ENCODE measurements around the gene GPR183. TPM values are rescaled to one million over a fixed set of nuclear protein-coding genes. Genes with fewer than 3 reads are reported as not detected.

The GPR183 gene
- total RNA-seq, 1 experiment from 2014 or later: 0.15 TPM

DNA sequence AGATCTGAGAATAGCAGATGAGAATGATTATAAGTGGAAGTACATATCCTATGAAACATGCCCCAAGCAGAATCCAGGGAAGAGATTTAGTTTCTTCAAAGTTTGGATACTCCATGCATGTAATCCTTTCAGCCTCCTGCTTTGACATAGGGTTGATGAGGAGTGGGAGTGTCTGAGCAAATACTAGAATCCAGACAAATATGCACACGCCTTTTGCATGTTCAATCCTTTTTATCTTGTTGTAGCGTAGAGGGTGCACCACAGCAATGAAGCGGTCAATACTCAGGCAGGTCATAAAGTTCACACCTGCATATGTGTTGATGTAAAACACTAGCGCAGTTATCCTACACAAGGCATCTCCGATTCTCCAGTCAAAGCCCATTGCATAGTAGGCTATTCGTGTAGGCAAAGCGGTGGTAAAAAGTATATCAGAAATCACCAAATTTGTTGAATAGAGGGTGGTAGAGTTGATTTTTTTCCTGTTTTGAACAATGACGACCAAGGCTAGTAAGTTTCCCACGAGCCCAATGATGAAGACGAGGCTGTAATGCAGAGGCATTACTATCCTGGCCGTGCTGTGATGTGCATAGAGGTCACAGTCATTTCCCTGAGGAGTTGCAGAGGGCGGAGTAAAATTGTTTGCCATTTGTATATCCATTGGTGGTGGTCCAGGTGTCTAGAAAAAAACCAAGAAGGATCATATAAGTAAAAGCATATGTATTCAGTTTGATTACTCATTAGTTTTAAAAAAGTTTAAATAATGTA is 11.5 kb downstream of the GPR183 start:
- DNase-seq (ENCODE audit: low read depth, low spot score) (no peak), ATAC-seq (no peak)
- in situ Hi-C loops (cut with HindIII; ENCODE audit: low pct_unique_long_range_greater_than_20kb, low sequenced_read_pairs) (no loop called here), intact Hi-C loops (cut with micrococcal nuclease; ENCODE audit: unreplicated experiment) (no loop called here)
- POLR2A ChIA-PET: no interaction called here
- CTCF ChIA-PET: no interaction called here
- no peaks in the 10 kb centered on the region for H3K36me3 ChIP-seq (ENCODE audit: control insufficient read depth, insufficient read depth, low read length)
- H3K4me1 ChIP-seq (ENCODE audit: control insufficient read depth, insufficient read depth, low read length): no peaks in the 10 kb centered on the region
- H3K4me3 ChIP-seq (ENCODE audit: low read depth in 2 of 2, low read length in 2 of 2): no peak overlapping the region
- no peak overlapping the region for H3K27ac ChIP-seq (ENCODE audit: low read length)
- TF ChIP-seq POLR2AphosphoS5 (IDR thresholded peaks at IDR 0.05; ENCODE audit: low read depth, low read length): no peak
- no peak for TF ChIP-seq SIN3A (IDR thresholded peaks at IDR 0.05; ENCODE audit: borderline replicate concordance, insufficient read depth, low read depth, low read length)
- TF ChIP-seq, protein P1, sequence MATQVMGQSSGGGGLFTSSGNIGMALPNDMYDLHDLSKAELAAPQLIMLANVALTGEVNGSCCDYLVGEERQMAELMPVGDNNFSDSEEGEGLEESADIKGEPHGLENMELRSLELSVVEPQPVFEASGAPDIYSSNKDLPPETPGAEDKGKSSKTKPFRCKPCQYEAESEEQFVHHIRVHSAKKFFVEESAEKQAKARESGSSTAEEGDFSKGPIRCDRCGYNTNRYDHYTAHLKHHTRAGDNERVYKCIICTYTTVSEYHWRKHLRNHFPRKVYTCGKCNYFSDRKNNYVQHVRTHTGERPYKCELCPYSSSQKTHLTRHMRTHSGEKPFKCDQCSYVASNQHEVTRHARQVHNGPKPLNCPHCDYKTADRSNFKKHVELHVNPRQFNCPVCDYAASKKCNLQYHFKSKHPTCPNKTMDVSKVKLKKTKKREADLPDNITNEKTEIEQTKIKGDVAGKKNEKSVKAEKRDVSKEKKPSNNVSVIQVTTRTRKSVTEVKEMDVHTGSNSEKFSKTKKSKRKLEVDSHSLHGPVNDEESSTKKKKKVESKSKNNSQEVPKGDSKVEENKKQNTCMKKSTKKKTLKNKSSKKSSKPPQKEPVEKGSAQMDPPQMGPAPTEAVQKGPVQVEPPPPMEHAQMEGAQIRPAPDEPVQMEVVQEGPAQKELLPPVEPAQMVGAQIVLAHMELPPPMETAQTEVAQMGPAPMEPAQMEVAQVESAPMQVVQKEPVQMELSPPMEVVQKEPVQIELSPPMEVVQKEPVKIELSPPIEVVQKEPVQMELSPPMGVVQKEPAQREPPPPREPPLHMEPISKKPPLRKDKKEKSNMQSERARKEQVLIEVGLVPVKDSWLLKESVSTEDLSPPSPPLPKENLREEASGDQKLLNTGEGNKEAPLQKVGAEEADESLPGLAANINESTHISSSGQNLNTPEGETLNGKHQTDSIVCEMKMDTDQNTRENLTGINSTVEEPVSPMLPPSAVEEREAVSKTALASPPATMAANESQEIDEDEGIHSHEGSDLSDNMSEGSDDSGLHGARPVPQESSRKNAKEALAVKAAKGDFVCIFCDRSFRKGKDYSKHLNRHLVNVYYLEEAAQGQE (IDR thresholded peaks at IDR 0.05; ENCODE audit: insufficient read depth in 1 of 2, low read depth in 2 of 2, low read length in 1 of 2): no peak
- TF ChIP-seq, protein P2, sequence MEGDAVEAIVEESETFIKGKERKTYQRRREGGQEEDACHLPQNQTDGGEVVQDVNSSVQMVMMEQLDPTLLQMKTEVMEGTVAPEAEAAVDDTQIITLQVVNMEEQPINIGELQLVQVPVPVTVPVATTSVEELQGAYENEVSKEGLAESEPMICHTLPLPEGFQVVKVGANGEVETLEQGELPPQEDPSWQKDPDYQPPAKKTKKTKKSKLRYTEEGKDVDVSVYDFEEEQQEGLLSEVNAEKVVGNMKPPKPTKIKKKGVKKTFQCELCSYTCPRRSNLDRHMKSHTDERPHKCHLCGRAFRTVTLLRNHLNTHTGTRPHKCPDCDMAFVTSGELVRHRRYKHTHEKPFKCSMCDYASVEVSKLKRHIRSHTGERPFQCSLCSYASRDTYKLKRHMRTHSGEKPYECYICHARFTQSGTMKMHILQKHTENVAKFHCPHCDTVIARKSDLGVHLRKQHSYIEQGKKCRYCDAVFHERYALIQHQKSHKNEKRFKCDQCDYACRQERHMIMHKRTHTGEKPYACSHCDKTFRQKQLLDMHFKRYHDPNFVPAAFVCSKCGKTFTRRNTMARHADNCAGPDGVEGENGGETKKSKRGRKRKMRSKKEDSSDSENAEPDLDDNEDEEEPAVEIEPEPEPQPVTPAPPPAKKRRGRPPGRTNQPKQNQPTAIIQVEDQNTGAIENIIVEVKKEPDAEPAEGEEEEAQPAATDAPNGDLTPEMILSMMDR (IDR thresholded peaks at IDR 0.05): no peak
- TF ChIP-seq TCF7L2 (IDR thresholded peaks at IDR 0.05; ENCODE audit: low read depth, low read length): no peak
- H3K27me3 ChIP-seq (ENCODE audit: control insufficient read depth, insufficient read depth, low read length): no peaks in the 10 kb centered on the region
- no peaks in the 10 kb centered on the region for H3K9me3 ChIP-seq (ENCODE audit: control insufficient read depth, insufficient read depth, low read depth, low read length)
- BruUV-seq (replicated peaks): no TSS peak

DNA sequence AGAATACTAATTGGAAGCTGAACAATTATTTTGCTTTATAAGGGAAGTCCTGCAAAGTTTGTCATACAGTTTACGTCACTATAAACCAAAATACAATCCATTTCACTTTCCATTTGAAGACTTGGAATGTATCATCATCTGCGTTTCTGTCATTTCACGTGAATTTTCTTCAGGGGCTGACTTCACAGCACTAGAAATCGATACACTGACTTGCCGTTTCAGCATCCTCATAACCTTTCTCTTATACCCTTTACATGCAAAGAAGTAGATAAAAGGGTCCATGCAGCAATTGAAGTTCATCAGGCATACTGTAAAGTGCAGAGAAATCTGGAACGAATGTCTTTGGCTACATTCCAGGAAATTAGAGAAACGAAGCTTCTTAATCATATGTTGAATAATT is 12.2 kb downstream of the GPR183 start:
- in situ Hi-C loops (cut with HindIII; ENCODE audit: low pct_unique_long_range_greater_than_20kb, low sequenced_read_pairs) (no loop called here), intact Hi-C loops (cut with micrococcal nuclease; ENCODE audit: unreplicated experiment) (no loop called here)
- no peak overlapping the region for H3K27ac ChIP-seq (ENCODE audit: low read length)
- no peak for DNase-seq (ENCODE audit: low read depth, low spot score)
- no peak for TF ChIP-seq POLR2AphosphoS5 (IDR thresholded peaks at IDR 0.05; ENCODE audit: low read depth, low read length)
- H3K36me3 ChIP-seq (ENCODE audit: control insufficient read depth, insufficient read depth, low read length): no peaks in the 10 kb centered on the region
- H3K9me3 ChIP-seq (ENCODE audit: control insufficient read depth, insufficient read depth, low read depth, low read length): no peaks in the 10 kb centered on the region
- no TSS peak for BruUV-seq (replicated peaks)
- H3K4me3 ChIP-seq (ENCODE audit: low read depth in 2 of 2, low read length in 2 of 2): no peak overlapping the region
- no peak for ATAC-seq
- H3K27me3 ChIP-seq (ENCODE audit: control insufficient read depth, insufficient read depth, low read length): no peaks in the 10 kb centered on the region
- H3K4me1 ChIP-seq (ENCODE audit: control insufficient read depth, insufficient read depth, low read length): no peaks in the 10 kb centered on the region
- CTCF ChIA-PET: no interaction called here
- POLR2A ChIA-PET: no interaction called here

DNA sequence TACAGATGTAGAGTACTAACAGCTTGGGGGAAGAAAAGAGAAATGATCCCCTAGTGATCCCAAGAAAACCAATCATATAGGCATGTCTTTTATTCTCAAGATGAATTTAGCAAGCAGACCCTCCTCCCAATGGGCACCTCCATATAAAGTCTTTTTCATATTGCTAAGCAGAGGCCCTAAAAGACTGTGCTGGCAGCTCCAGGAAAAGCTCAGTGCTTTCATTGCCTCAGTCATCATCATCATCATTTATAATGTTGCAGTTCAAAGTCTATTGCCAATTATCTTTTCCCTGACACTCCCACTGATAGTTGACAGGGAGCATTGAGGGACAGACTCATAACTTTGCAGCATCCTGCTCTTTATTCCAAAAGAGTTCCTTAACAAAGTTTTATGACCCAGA is 13.0 kb downstream of the GPR183 start:
- TF ChIP-seq POLR2AphosphoS5 (IDR thresholded peaks at IDR 0.05; ENCODE audit: low read depth, low read length) (no peak), SIN3A (IDR thresholded peaks at IDR 0.05; ENCODE audit: borderline replicate concordance, insufficient read depth, low read depth, low read length) (no peak), TCF7L2 (IDR thresholded peaks at IDR 0.05; ENCODE audit: low read depth, low read length) (no peak)
- TF ChIP-seq, protein P2 (IDR thresholded peaks at IDR 0.05): no peak
- TF ChIP-seq, protein P1 (IDR thresholded peaks at IDR 0.05; ENCODE audit: insufficient read depth in 1 of 2, low read depth in 2 of 2, low read length in 1 of 2): no peak
- no peaks in the 10 kb centered on the region for H3K36me3 ChIP-seq (ENCODE audit: control insufficient read depth, insufficient read depth, low read length)
- DNase-seq (ENCODE audit: low read depth, low spot score) (no peak), ATAC-seq (no peak)
- in situ Hi-C loops (cut with HindIII; ENCODE audit: low pct_unique_long_range_greater_than_20kb, low sequenced_read_pairs) (no loop called here), intact Hi-C loops (cut with micrococcal nuclease; ENCODE audit: unreplicated experiment) (no loop called here)
- POLR2A ChIA-PET: no interaction called here
- H3K4me3 ChIP-seq (ENCODE audit: low read depth in 2 of 2, low read length in 2 of 2): no peak overlapping the region
- H3K4me1 ChIP-seq (ENCODE audit: control insufficient read depth, insufficient read depth, low read length): no peaks in the 10 kb centered on the region
- CTCF ChIA-PET: no interaction called here
- H3K9me3 ChIP-seq (ENCODE audit: control insufficient read depth, insufficient read depth, low read depth, low read length): no peaks in the 10 kb centered on the region
- no peak overlapping the region for H3K27ac ChIP-seq (ENCODE audit: low read length)
- H3K27me3 ChIP-seq (ENCODE audit: control insufficient read depth, insufficient read depth, low read length): no peaks in the 10 kb centered on the region
- no TSS peak for BruUV-seq (replicated peaks)

All from Panc1 (cell line).